Kidney epithelial cell (primary cell): ENCODE results near the gene EPOP. TPM values are rescaled to one million over a fixed set of nuclear protein-coding genes. Genes with fewer than 3 reads are reported as not detected.

Experiments
- DNase-seq: peaks from one replicate; pipeline ENCODE4 v3.0.0-alpha.2; 2010; ENCODE audit warnings: low read depth
- H3K27me3 ChIP-seq: 2 replicates; pipeline ENCODE4 v1.6.0; 2011; ENCODE audit warnings: low read length; ENCODE audit not compliant: control insufficient read depth, insufficient read depth
- H3K36me3 ChIP-seq: 2 replicates; pipeline ENCODE4 v1.5.1; 2011; ENCODE audit warnings: low read length; ENCODE audit not compliant: control insufficient read depth, insufficient read depth
- H3K4me3 ChIP-seq: 2 replicates; pipeline ENCODE4 v1.5.1; 2011; ENCODE audit warnings: low read depth, mild to moderate bottlenecking, control low read depth, low read length
- CTCF ChIP-seq: IDR thresholded peaks from 2 replicates; pipeline ENCODE4 v1.5.1; 2011; ENCODE audit warnings: mild to moderate bottlenecking, moderate library complexity, low read length, control low read depth, inconsistent platforms; ENCODE audit not compliant: insufficient read depth, poor library complexity, severe bottlenecking
- total RNA-seq: library from RNA; depleted of rRNA; stranded (reverse); fragments of >200 nt; gene quantifications from 2 replicates; pipeline ENCODE4 v1.2.3, GENCODE V29; 2015

EPOP gene
- total RNA-seq, 1 donor from 2014 or later: 6.4 TPM

- no peak for TF ChIP-seq CTCF
- no peak for DNase-seq
- H3K36me3 ChIP-seq: no peaks in the 10 kb centered on the region
- no peak overlapping the region for H3K4me3 ChIP-seq
- no peaks in the 10 kb centered on the region for H3K27me3 ChIP-seq
Observed at GRCh38 chr17:38697061-38697820, 22.5 kb upstream of the EPOP start.

GRCh38 chr17:38693700-38694329, 19.1 kb upstream of the EPOP start:
- no peak for TF ChIP-seq CTCF
- DNase-seq: no peak
- H3K4me3 ChIP-seq: no peak overlapping the region
- no peaks in the 10 kb centered on the region for H3K27me3 ChIP-seq
- no peaks in the 10 kb centered on the region for H3K36me3 ChIP-seq

GRCh38 chr17:38691154-38691553, 16.4 kb upstream of the EPOP start:
- no peak for DNase-seq
- H3K4me3 ChIP-seq: no peak overlapping the region
- H3K27me3 ChIP-seq: no peaks in the 10 kb centered on the region
- no peaks in the 10 kb centered on the region for H3K36me3 ChIP-seq
- TF ChIP-seq CTCF: no peak

- no peaks in the 10 kb centered on the region for H3K36me3 ChIP-seq
- H3K27me3 ChIP-seq: no peaks in the 10 kb centered on the region
- H3K4me3 ChIP-seq: no peak overlapping the region
- TF ChIP-seq CTCF: no peak
- DNase-seq: no peak
Observed at GRCh38 chr17:38690386-38690785, 15.6 kb upstream of the EPOP start.

GRCh38 chr17:38687286-38687685, 12.5 kb upstream of the EPOP start:
- no peak for TF ChIP-seq CTCF
- DNase-seq: no peak
- H3K27me3 ChIP-seq: no peaks in the 10 kb centered on the region
- H3K4me3 ChIP-seq: no peak overlapping the region
- no peaks in the 10 kb centered on the region for H3K36me3 ChIP-seq
